K562 (cell line): Measurements from ENCODE around the gene ATXN7L2. TPM values are rescaled to one million over a fixed set of nuclear protein-coding genes. Genes with fewer than 3 reads are reported as not detected.

ENCODE experiments used
- BRCA1 ChIP-seq, 2 experiments: fragments of 450-650 bp in 1 of 2; sonication (generic) in 1 of 2; formaldehyde crosslinking in 1 of 2; IDR thresholded peaks; 2 replicates each; pipeline versions ENCODE4 v1.5.0 to v1.6.1; 2017 to 2020; ENCODE audit warnings: mild to moderate bottlenecking in 1 of 2, missing genetic modification reagents in 1 of 2
- FOXJ3 ChIP-seq: sonication (generic); formaldehyde crosslinking; IDR thresholded peaks from 2 replicates; pipeline ENCODE4 v1.4.0; 2020; ENCODE audit warnings: mild to moderate bottlenecking, missing genetic modification reagents
- FOXK1 ChIP-seq: sonication (generic); formaldehyde crosslinking; IDR thresholded peaks from 2 replicates; pipeline ENCODE4 v1.8.0; 2022; ENCODE audit warnings: missing genetic modification reagents, mild to moderate bottlenecking, borderline replicate concordance
- GATAD2A ChIP-seq: fragments of 450-650 bp; IDR thresholded peaks from 2 replicates; pipeline ENCODE4 v1.6.1; 2017
- HDAC1 ChIP-seq, 2 experiments: fragments of 450-650 bp; IDR thresholded peaks; 2 replicates each; pipeline ENCODE4 v1.6.1; 2016 to 2017; ENCODE audit warnings: inconsistent platforms in 1 of 2, mild to moderate bottlenecking in 1 of 2, moderate library complexity in 1 of 2
- HSF4 ChIP-seq: fragments of 250-450 bp; sonication (Bioruptor Pico); IDR thresholded peaks from 2 replicates; pipeline ENCODE4 v2.1.2; 2022; ENCODE audit warnings: mild to moderate bottlenecking, moderate library complexity, borderline replicate concordance
- L3MBTL2 ChIP-seq: fragments of 450-650 bp; IDR thresholded peaks from 2 replicates; pipeline ENCODE4 v1.6.1; 2016; ENCODE audit warnings: mild to moderate bottlenecking, moderate library complexity
- MTF1 ChIP-seq: fragments of 250-450 bp; sonication (Bioruptor Pico); IDR thresholded peaks from 2 replicates; pipeline ENCODE4 v1.9.0; 2021; ENCODE audit warnings: moderate library complexity, mild to moderate bottlenecking, inconsistent platforms, borderline replicate concordance
- PHF20 ChIP-seq: fragments of 450-650 bp; IDR thresholded peaks from 2 replicates; pipeline ENCODE4 v1.6.1; 2018; ENCODE audit not compliant: partially characterized antibody
- XRCC3 ChIP-seq: fragments of 450-650 bp; IDR thresholded peaks from 2 replicates; pipeline ENCODE4 v1.6.1; 2017; ENCODE audit warnings: mild to moderate bottlenecking, moderate library complexity
- YBX1 ChIP-seq: fragments of 450-650 bp; IDR thresholded peaks from 2 replicates; pipeline ENCODE4 v1.7.1; 2016; ENCODE audit warnings: mild to moderate bottlenecking
- ZNF212 ChIP-seq: fragments of 450-650 bp; formaldehyde crosslinking; IDR thresholded peaks from 2 replicates; pipeline ENCODE4 v1.4.0; 2020; ENCODE audit warnings: mild to moderate bottlenecking
- ZNF232 ChIP-seq: sonication (generic); formaldehyde crosslinking; IDR thresholded peaks from 2 replicates; pipeline ENCODE4 v1.8.0; 2022; ENCODE audit warnings: mild to moderate bottlenecking, missing genetic modification reagents
- polyA plus RNA-seq, 8 experiments: library from polyadenylated mRNA; depleted of rRNA in 4 of 8; stranded (reverse) in 5 of 8; unstranded in 3 of 8; fragments of >200 nt; fragmentation: Nextera tagmentation in 2 of 8; fragmentation: Illumina TruSeq in 1 of 8; extraction: Ambion mirVana in 2 of 8; extraction: Trizol in 1 of 8; gene quantifications; 2 replicates each; pipeline versions ENCODE4 v1.2.1 to v1.2.3, GENCODE V29; 2011 to 2014; ENCODE audit warnings: inconsistent platforms in 1 of 8, missing spikeins in 1 of 8
- total RNA-seq, 7 experiments: library from RNA; depleted of rRNA in 6 of 7; stranded (reverse); fragments of >200 nt in 6 of 7; fragmentation: Illumina TruSeq in 2 of 7; extraction: Trizol in 2 of 7; gene quantifications; 2 replicates each; pipeline versions ENCODE4 v1.2.1 to v1.2.3, GENCODE V29; 2011 to 2021; ENCODE audit warnings: low replicate concordance in 1 of 7
- TF ChIP-seq, protein P1 (sequence below): sonication (generic); formaldehyde crosslinking; IDR thresholded peaks from 2 replicates; pipeline ENCODE4 v1.8.0; 2022; ENCODE audit warnings: mild to moderate bottlenecking, missing genetic modification reagents, borderline replicate concordance
- TF ChIP-seq, protein P2 (sequence below): sonication (generic); formaldehyde crosslinking; IDR thresholded peaks from 2 replicates; pipeline ENCODE4 v1.8.1; 2022; ENCODE audit warnings: missing genetic modification reagents
- TF ChIP-seq, protein P3 (sequence below), 2 experiments: fragments of 450-650 bp in 1 of 2; sonication (generic) in 1 of 2; formaldehyde crosslinking in 1 of 2; IDR thresholded peaks; 2 replicates each; pipeline versions ENCODE4 v1.7.1 to v1.9.0; 2016 to 2022; ENCODE audit warnings: inconsistent platforms in 1 of 2, mild to moderate bottlenecking in 1 of 2, missing genetic modification reagents in 1 of 2

ATXN7L2 gene
- total and polyA plus RNA-seq, 9 of the 15 experiments (the other 6 are each of a cell fraction or from before 2014, with no cell fraction given) = 0.21 to 10.4 (median 5.8) TPM

DNA sequence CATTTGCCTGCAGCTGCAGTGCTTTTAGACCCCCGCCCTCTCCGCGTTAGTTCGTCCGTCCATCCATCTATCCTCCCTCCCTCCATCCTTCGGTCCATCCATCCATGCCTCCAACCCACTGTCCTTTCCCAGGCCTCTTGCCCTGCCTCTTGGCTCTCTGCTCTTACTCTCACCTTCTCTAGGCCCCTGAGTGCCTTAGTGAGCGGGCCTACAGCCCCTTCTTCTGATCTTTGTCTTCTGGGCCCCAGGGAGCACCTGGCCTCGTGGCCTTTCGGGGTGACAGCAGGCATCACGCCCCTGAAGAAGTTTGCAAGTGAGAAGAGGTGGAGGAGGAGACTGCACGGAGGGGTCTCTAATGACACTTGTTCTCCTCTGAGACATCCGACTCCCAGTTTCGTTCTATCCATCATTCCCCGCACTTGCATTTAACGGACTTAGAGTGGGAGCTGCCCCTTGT, 842 bp downstream of the ATXN7L2 start (continued):
- TF ChIP-seq, protein P1, sequence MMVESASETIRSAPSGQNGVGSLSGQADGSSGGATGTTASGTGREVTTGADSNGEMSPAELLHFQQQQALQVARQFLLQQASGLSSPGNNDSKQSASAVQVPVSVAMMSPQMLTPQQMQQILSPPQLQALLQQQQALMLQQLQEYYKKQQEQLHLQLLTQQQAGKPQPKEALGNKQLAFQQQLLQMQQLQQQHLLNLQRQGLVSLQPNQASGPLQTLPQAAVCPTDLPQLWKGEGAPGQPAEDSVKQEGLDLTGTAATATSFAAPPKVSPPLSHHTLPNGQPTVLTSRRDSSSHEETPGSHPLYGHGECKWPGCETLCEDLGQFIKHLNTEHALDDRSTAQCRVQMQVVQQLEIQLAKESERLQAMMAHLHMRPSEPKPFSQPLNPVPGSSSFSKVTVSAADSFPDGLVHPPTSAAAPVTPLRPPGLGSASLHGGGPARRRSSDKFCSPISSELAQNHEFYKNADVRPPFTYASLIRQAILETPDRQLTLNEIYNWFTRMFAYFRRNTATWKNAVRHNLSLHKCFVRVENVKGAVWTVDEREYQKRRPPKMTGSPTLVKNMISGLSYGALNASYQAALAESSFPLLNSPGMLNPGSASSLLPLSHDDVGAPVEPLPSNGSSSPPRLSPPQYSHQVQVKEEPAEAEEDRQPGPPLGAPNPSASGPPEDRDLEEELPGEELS (CRISPR knock-in tag) = peak; percentile 54; the same call in 1 of the 2 replicates
- peak; percentile 5 for TF ChIP-seq PHF20
- TF ChIP-seq, protein P2, sequence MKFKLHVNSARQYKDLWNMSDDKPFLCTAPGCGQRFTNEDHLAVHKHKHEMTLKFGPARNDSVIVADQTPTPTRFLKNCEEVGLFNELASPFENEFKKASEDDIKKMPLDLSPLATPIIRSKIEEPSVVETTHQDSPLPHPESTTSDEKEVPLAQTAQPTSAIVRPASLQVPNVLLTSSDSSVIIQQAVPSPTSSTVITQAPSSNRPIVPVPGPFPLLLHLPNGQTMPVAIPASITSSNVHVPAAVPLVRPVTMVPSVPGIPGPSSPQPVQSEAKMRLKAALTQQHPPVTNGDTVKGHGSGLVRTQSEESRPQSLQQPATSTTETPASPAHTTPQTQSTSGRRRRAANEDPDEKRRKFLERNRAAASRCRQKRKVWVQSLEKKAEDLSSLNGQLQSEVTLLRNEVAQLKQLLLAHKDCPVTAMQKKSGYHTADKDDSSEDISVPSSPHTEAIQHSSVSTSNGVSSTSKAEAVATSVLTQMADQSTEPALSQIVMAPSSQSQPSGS (CRISPR knock-in tag) = no peak
- no peak for TF ChIP-seq YBX1
- TF ChIP-seq, protein P3, sequence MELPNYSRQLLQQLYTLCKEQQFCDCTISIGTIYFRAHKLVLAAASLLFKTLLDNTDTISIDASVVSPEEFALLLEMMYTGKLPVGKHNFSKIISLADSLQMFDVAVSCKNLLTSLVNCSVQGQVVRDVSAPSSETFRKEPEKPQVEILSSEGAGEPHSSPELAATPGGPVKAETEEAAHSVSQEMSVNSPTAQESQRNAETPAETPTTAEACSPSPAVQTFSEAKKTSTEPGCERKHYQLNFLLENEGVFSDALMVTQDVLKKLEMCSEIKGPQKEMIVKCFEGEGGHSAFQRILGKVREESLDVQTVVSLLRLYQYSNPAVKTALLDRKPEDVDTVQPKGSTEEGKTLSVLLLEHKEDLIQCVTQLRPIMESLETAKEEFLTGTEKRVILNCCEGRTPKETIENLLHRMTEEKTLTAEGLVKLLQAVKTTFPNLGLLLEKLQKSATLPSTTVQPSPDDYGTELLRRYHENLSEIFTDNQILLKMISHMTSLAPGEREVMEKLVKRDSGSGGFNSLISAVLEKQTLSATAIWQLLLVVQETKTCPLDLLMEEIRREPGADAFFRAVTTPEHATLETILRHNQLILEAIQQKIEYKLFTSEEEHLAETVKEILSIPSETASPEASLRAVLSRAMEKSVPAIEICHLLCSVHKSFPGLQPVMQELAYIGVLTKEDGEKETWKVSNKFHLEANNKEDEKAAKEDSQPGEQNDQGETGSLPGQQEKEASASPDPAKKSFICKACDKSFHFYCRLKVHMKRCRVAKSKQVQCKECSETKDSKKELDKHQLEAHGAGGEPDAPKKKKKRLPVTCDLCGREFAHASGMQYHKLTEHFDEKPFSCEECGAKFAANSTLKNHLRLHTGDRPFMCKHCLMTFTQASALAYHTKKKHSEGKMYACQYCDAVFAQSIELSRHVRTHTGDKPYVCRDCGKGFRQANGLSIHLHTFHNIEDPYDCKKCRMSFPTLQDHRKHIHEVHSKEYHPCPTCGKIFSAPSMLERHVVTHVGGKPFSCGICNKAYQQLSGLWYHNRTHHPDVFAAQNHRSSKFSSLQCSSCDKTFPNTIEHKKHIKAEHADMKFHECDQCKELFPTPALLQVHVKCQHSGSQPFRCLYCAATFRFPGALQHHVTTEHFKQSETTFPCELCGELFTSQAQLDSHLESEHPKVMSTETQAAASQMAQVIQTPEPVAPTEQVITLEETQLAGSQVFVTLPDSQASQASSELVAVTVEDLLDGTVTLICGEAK (IDR thresholded peaks at IDR 0.05) = 0 out of 2 replicates have a peak, but pooled peaks have one; percentile 29
- TF ChIP-seq, protein P3 (CRISPR knock-in tag; IDR thresholded peaks at IDR 0.05) = no peak
- 0 out of 2 replicates have a peak, but pooled peaks have one; percentile 1 for TF ChIP-seq MTF1 (CRISPR knock-in tag)
- 0 out of 2 replicates have a peak, but pooled peaks have one; percentile 5 for TF ChIP-seq GATAD2A
- no peak for TF ChIP-seq XRCC3
- no peak for TF ChIP-seq ZNF212 (CRISPR knock-in tag)
- no peak for TF ChIP-seq BRCA1 (IDR thresholded peaks at IDR 0.05)
- TF ChIP-seq BRCA1 (CRISPR knock-in tag; IDR thresholded peaks at IDR 0.05) = no peak
- TF ChIP-seq ZNF232 (CRISPR knock-in tag) = 0 out of 2 replicates have a peak, but pooled peaks have one; percentile 51
- 0 out of 2 replicates have a peak, but pooled peaks have one; percentile 60 for TF ChIP-seq FOXK1
- no peak for TF ChIP-seq HSF4 (CRISPR knock-in tag)
- TF ChIP-seq FOXJ3 = no peak
- TF ChIP-seq HDAC1 (IDR thresholded peaks at IDR 0.05) = 0 out of 4 replicates have a peak, but pooled peaks of 1 of the 2 experiments have one; percentile 66
- TF ChIP-seq L3MBTL2 = peak; percentile 18; the same call in 1 of the 2 replicates
